ENCODE measurements around the gene PLET1. TPM values are rescaled to one million over a fixed set of nuclear protein-coding genes. Genes with fewer than 3 reads are reported as not detected.

The PLET1 gene
- total and polyA plus RNA-seq, 2 experiments from 2014 or later: not detected

DNA sequence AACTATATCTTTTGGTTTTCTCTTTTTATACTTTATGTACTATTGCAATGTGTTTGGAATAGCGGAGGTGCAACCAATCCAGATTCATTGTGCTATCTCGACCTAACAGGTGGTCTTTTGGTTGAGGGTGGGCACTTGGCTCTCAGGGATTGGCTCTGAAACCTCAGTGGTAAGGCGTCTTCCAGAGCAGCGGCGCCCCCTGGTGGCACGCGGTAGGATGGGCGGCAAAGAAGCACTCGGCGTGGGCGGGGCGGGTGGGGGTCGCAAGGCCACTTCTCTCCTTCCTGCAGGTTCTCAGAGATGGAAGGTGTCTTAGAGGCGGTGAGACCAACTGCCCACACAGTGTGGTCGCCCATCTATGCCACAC is 19.2 kb upstream of the PLET1 start:
- no peak overlapping the region for H3K27ac ChIP-seq
- 3% methylated on average over 12 of the region's 15 CpGs for WGBS (ENCODE audit: low lambda C conversion rate, missing lambda C conversion rate)
- peaks cover 7% of the 10 kb centered on the region for H3K4me1 ChIP-seq (ENCODE audit: insufficient read depth)
- DNase-seq (ENCODE audit: low spot score): peak; percentile 79
- no peaks in the 10 kb centered on the region for H3K79me2 ChIP-seq
- H3K4me2 ChIP-seq: peak overlapping the region; percentile 88
- no peaks in the 10 kb centered on the region for H3K9me3 ChIP-seq (ENCODE audit: low read depth)
- H3K36me3 ChIP-seq (replicated peaks; ENCODE audit: insufficient read depth, low read depth): no peaks in the 10 kb centered on the region
- no peaks in the 10 kb centered on the region for H3K9me2 ChIP-seq (replicated peaks; ENCODE audit: insufficient read depth)
- no peak for TF ChIP-seq EZH2 (IDR thresholded peaks at IDR 0.05; ENCODE audit: borderline replicate concordance)
- TF ChIP-seq, protein P1, sequence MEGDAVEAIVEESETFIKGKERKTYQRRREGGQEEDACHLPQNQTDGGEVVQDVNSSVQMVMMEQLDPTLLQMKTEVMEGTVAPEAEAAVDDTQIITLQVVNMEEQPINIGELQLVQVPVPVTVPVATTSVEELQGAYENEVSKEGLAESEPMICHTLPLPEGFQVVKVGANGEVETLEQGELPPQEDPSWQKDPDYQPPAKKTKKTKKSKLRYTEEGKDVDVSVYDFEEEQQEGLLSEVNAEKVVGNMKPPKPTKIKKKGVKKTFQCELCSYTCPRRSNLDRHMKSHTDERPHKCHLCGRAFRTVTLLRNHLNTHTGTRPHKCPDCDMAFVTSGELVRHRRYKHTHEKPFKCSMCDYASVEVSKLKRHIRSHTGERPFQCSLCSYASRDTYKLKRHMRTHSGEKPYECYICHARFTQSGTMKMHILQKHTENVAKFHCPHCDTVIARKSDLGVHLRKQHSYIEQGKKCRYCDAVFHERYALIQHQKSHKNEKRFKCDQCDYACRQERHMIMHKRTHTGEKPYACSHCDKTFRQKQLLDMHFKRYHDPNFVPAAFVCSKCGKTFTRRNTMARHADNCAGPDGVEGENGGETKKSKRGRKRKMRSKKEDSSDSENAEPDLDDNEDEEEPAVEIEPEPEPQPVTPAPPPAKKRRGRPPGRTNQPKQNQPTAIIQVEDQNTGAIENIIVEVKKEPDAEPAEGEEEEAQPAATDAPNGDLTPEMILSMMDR (IDR thresholded peaks at IDR 0.05; ENCODE audit: poor library complexity): peak; percentile 92
- H4K20me1 ChIP-seq (ENCODE audit: insufficient read depth, poor library complexity, severe bottlenecking): no peaks in the 10 kb centered on the region
- H3K27me3 ChIP-seq: no peaks in the 10 kb centered on the region
- no peak overlapping the region for H3K4me3 ChIP-seq
- peak overlapping the region; percentile 89 for H2AFZ ChIP-seq

- no peaks in the 10 kb centered on the region for H3K9me2 ChIP-seq (replicated peaks; ENCODE audit: insufficient read depth)
- H3K36me3 ChIP-seq (replicated peaks; ENCODE audit: insufficient read depth, low read depth): no peaks in the 10 kb centered on the region
- no peak overlapping the region for H3K4me2 ChIP-seq
- DNase-seq (ENCODE audit: low spot score): no peak
- H3K4me3 ChIP-seq: no peak overlapping the region
- TF ChIP-seq, protein P1 (IDR thresholded peaks at IDR 0.05; ENCODE audit: poor library complexity): no peak
- TF ChIP-seq EZH2phosphoT487 (IDR thresholded peaks at IDR 0.05; ENCODE audit: low read depth, severe bottlenecking, unreplicated experiment) (no peak), EZH2 (IDR thresholded peaks at IDR 0.05; ENCODE audit: borderline replicate concordance) (no peak)
- no peak overlapping the region for H3K27ac ChIP-seq
- no peak overlapping the region for H2AFZ ChIP-seq
- H4K20me1 ChIP-seq (ENCODE audit: insufficient read depth, poor library complexity, severe bottlenecking): no peaks in the 10 kb centered on the region
- WGBS (ENCODE audit: low lambda C conversion rate, missing lambda C conversion rate): 68% methylated on average over 3 of the region's 3 CpGs
- H3K4me1 ChIP-seq (ENCODE audit: insufficient read depth): peaks cover 7% of the 10 kb centered on the region
- no peaks in the 10 kb centered on the region for H3K9me3 ChIP-seq (ENCODE audit: low read depth)
- no peaks in the 10 kb centered on the region for H3K79me2 ChIP-seq
- H3K27me3 ChIP-seq: no peaks in the 10 kb centered on the region
Observed at GRCh38 chr11:112278803-112279202, 18.1 kb upstream of the PLET1 start.

DNA sequence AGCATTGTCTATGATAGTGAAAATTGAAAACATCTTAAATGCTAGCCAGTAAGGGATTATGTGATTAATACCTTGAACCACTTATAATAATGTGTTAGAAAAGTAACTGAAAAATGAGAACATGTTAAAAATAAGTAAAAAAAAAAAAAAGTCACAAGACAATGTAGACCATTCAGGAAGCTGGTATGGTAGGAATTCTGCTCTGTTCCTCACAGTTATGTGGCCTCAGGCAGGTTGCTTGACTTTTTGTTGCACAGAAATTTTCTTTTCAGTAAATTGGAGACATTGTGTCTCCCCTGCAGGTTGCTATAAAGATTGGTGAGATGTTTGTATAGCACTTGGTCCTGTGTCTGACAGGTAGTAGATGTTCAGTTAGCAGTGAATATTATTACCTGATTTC is 17.3 kb upstream of the PLET1 start:
- TF ChIP-seq EZH2 (IDR thresholded peaks at IDR 0.05; ENCODE audit: borderline replicate concordance): no peak
- TF ChIP-seq, protein P1 (IDR thresholded peaks at IDR 0.05; ENCODE audit: poor library complexity): no peak
- TF ChIP-seq EZH2phosphoT487 (IDR thresholded peaks at IDR 0.05; ENCODE audit: low read depth, severe bottlenecking, unreplicated experiment): no peak
- Histone ChIP-seq H3K9me2 (replicated peaks; ENCODE audit: insufficient read depth) (no peaks in the 10 kb centered on the region), H3K9me3 (ENCODE audit: low read depth) (no peaks in the 10 kb centered on the region), H3K79me2 (no peaks in the 10 kb centered on the region), H2AFZ (no peak overlapping the region), H3K27ac (no peak overlapping the region), H3K4me3 (no peak overlapping the region), H3K4me2 (no peak overlapping the region), H3K36me3 (replicated peaks; ENCODE audit: insufficient read depth, low read depth) (no peaks in the 10 kb centered on the region), H4K20me1 (ENCODE audit: insufficient read depth, poor library complexity, severe bottlenecking) (no peaks in the 10 kb centered on the region), H3K4me1 (ENCODE audit: insufficient read depth) (peaks cover 7% of the 10 kb centered on the region), H3K27me3 (no peaks in the 10 kb centered on the region)
- DNase-seq (ENCODE audit: low spot score): no peak

GRCh38 chr11:112277029-112277428 is 16.4 kb upstream of the PLET1 start:
- H3K9me3 ChIP-seq (ENCODE audit: low read depth): no peaks in the 10 kb centered on the region
- TF ChIP-seq EZH2 (IDR thresholded peaks at IDR 0.05; ENCODE audit: borderline replicate concordance) (no peak), EZH2phosphoT487 (IDR thresholded peaks at IDR 0.05; ENCODE audit: low read depth, severe bottlenecking, unreplicated experiment) (no peak)
- TF ChIP-seq, protein P1 (IDR thresholded peaks at IDR 0.05; ENCODE audit: poor library complexity): no peak
- H3K9me2 ChIP-seq (replicated peaks; ENCODE audit: insufficient read depth): no peaks in the 10 kb centered on the region
- no peak for DNase-seq (ENCODE audit: low spot score)
- WGBS (ENCODE audit: low lambda C conversion rate, missing lambda C conversion rate): 74% methylated on average over 1 of the region's 1 CpG
- H3K4me3 ChIP-seq: no peak overlapping the region
- no peaks in the 10 kb centered on the region for H3K36me3 ChIP-seq (replicated peaks; ENCODE audit: insufficient read depth, low read depth)
- peaks cover 7% of the 10 kb centered on the region for H3K4me1 ChIP-seq (ENCODE audit: insufficient read depth)
- H3K27ac ChIP-seq: no peak overlapping the region
- H2AFZ ChIP-seq: no peak overlapping the region
- H3K4me2 ChIP-seq: no peak overlapping the region
- H3K27me3 ChIP-seq: no peaks in the 10 kb centered on the region
- H3K79me2 ChIP-seq: no peaks in the 10 kb centered on the region
- no peaks in the 10 kb centered on the region for H4K20me1 ChIP-seq (ENCODE audit: insufficient read depth, poor library complexity, severe bottlenecking)

Measured in hepatocyte (in vitro differentiated cells).